Kidney (tissue), 14 donors: Measurements from ENCODE around the gene TMC6. TPM values are rescaled to one million over a fixed set of nuclear protein-coding genes. Genes with fewer than 3 reads are reported as not detected.

Source experiments
- DNase-seq, 5 donors: peaks; one replicate each; pipeline ENCODE4 v3.0.0-alpha.2; 2013 to 2020
- FAIRE-seq: peaks from 2 replicates; lab custom pipeline; 2012; peaks lifted over from hg19 to GRCh38; lab: Jason Lieb, UNC
- H3K27ac ChIP-seq, 2 donors: one replicate each; pipeline ENCODE4 v1.7.0; 2013; ENCODE audit warnings: low read depth in 2 of 2, low read length in 2 of 2, inconsistent platforms in 1 of 2
- H3K27me3 ChIP-seq: one replicate; pipeline ENCODE4 v1.7.1; 2013; ENCODE audit warnings: low read length, inconsistent platforms; ENCODE audit not compliant: control insufficient read depth, insufficient read depth
- H3K36me3 ChIP-seq, 3 donors: one replicate each; pipeline versions ENCODE4 v1.7.0 to v1.7.1; 2013; ENCODE audit warnings: low read length in 3 of 3, control low read depth in 1 of 3, inconsistent platforms in 1 of 3; ENCODE audit not compliant: insufficient read depth in 3 of 3, control insufficient read depth in 2 of 3
- H3K4me1 ChIP-seq, 3 donors: one replicate each; pipeline versions ENCODE4 v1.7.0 to v1.7.1; 2013; ENCODE audit warnings: low read length in 3 of 3, inconsistent platforms in 1 of 3, low read depth in 1 of 3; ENCODE audit not compliant: control insufficient read depth in 2 of 3, insufficient read depth in 2 of 3
- H3K4me3 ChIP-seq, 3 donors: one replicate each; pipeline versions ENCODE4 v1.7.0 to v1.8.1; 2013; ENCODE audit warnings: low read length in 3 of 3, control low read depth in 1 of 3, inconsistent platforms in 1 of 3
- H3K9ac ChIP-seq, 3 donors: one replicate each; pipeline versions ENCODE4 v1.7.0 to v1.7.1; 2013; ENCODE audit warnings: low read length in 3 of 3, control low read depth in 1 of 3, inconsistent platforms in 1 of 3
- H3K9me3 ChIP-seq, 3 donors: one replicate each; pipeline versions ENCODE4 v1.7.0 to v1.7.1; 2013; ENCODE audit warnings: low read length in 3 of 3, control low read depth in 1 of 3, inconsistent platforms in 1 of 3; ENCODE audit not compliant: control insufficient read depth in 2 of 3, insufficient read depth in 1 of 3
- CTCF ChIP-seq: IDR thresholded peaks from 3 replicates; pipeline ENCODE4 v1.5.1; 2012; ENCODE audit warnings: mild to moderate bottlenecking, moderate library complexity, borderline replicate concordance; ENCODE audit not compliant: insufficient read depth; ENCODE audit errors: extremely low read depth
- intact Hi-C: fragments of 100-400 bp; cut with DNase I; formaldehyde crosslinking; loops from one replicate; pipeline ENCODE4 v1.11.1; 2022
- polyA plus RNA-seq: library from polyadenylated mRNA; stranded (reverse); fragments of 350-450 nt; fragmentation: Illumina TruSeq; extraction: RNeasy Lipid Tissue Mini Kit (QIAGEN cat#74804); gene quantifications from one replicate; pipeline ENCODE4 v1.2.3, GENCODE V29; 2014; ENCODE audit warnings: low read depth, low replicate concordance; ENCODE audit not compliant: insufficient read depth
- total RNA-seq: library from RNA; stranded (reverse); fragmentation: NEBNext Ultra II Directional; extraction: Animal tissue kit (Norgen Biotek cat#: 25700); gene quantifications from one replicate; pipeline ENCODE4 v1.2.1, GENCODE V29; 2021
- donor health status: control.
- donor health status: control.
- donor health status: control.
- donor health status: control.
- donor health status: control.
- donor health status: DM: yes; HTN: yes; CAD: no.
- donor health status: Normal renal cell carcinoma (clear cell type).

The TMC6 gene
- total and polyA plus RNA-seq, 2 donors from 2014 or later: 15.0 to 115 TPM

GRCh38 chr17:78146471-78146869, 17.9 kb upstream of the TMC6 start:
- DNase-seq (no peak), FAIRE-seq (no peak)
- Histone ChIP-seq H3K4me3 (no peak overlapping the region), H3K9ac (no peak overlapping the region), H3K27ac (no peak overlapping the region), H3K27me3 (no peaks in the 10 kb centered on the region), H3K4me1 (peaks cover 0 to 36% (median 27%) of the 10 kb centered on the region in 3 donors), H3K9me3 (no peaks in the 10 kb centered on the region), H3K36me3 (no peaks in the 10 kb centered on the region)
- intact Hi-C loops: no loop called here
- no peak for TF ChIP-seq CTCF

GRCh38 chr17:78144736-78145641, 16.4 kb upstream of the TMC6 start:
- Histone ChIP-seq H3K4me3 (no peak overlapping the region), H3K36me3 (no peaks in the 10 kb centered on the region), H3K9me3 (no peaks in the 10 kb centered on the region), H3K27me3 (no peaks in the 10 kb centered on the region), H3K9ac (peak overlapping the region in 2 of 3 donors; percentile 12 to 55), H3K4me1 (peaks cover 0 to 36% (median 25%) of the 10 kb centered on the region in 3 donors), H3K27ac (peak overlapping the region; percentile 76 to 87)
- intact Hi-C loops: no loop called here
- no peak for TF ChIP-seq CTCF
- DNase-seq (peak in 3 of 5 donors; percentile 58 to 93 (median 65)), FAIRE-seq (no peak)

GRCh38 chr17:78144147-78144719, 15.7 kb upstream of the TMC6 start:
- DNase-seq (peak; percentile 68 to 94 (median 82)), FAIRE-seq (no peak)
- peak overlapping the region; percentile 76 to 87 for H3K27ac ChIP-seq
- H3K27me3 ChIP-seq: no peaks in the 10 kb centered on the region
- H3K9me3 ChIP-seq: no peaks in the 10 kb centered on the region
- no peaks in the 10 kb centered on the region for H3K36me3 ChIP-seq
- no peak for TF ChIP-seq CTCF
- intact Hi-C loops: no loop called here
- H3K4me1 ChIP-seq: peaks cover 0 to 36% (median 25%) of the 10 kb centered on the region in 3 donors
- H3K4me3 ChIP-seq: no peak overlapping the region
- peak overlapping the region in 1 of 3 donors; percentile 55 for H3K9ac ChIP-seq
